Endothelial cell of umbilical vein (primary cell): Measurements from ENCODE around the gene SGPP1.

Source experiments
- CTCF ChIP-seq, 2 donors: IDR thresholded peaks; 1 replicate in 1 of 2; 2 replicates in 1 of 2; pipeline ENCODE4 v1.5.1; 2011; ENCODE audit warnings: low read length in 2 of 2, mild to moderate bottlenecking in 2 of 2, moderate library complexity in 2 of 2, control low read depth in 1 of 2, inconsistent platforms in 1 of 2, low read depth in 1 of 2; ENCODE audit not compliant: insufficient read depth in 1 of 2; ENCODE audit errors: extremely low read depth in 1 of 2
- EZH2 ChIP-seq: IDR thresholded peaks from 2 replicates; pipeline ENCODE4 v1.6.1; 2012; ENCODE audit warnings: borderline replicate concordance, low read depth, mild to moderate bottlenecking, moderate library complexity, low read length, inconsistent platforms; ENCODE audit not compliant: severe bottlenecking
- MAX ChIP-seq: IDR thresholded peaks from 2 replicates; pipeline ENCODE4 v1.6.1; 2011; ENCODE audit not compliant: insufficient read depth, insufficient read length
- MYC ChIP-seq: IDR thresholded peaks from one replicate; pipeline ENCODE4 v1.6.1; 2011; ENCODE audit warnings: mild to moderate bottlenecking, low read depth, low read length
- POLR2A ChIP-seq: IDR thresholded peaks from 2 replicates; pipeline ENCODE4 v1.6.1; 2012; ENCODE audit warnings: low read depth, mild to moderate bottlenecking, control low read depth, low read length
- POLR2AphosphoS5 ChIP-seq: IDR thresholded peaks from 2 replicates; pipeline ENCODE4 v1.6.1; 2012; ENCODE audit warnings: low read depth, mild to moderate bottlenecking, control low read depth, low read length, moderate library complexity; ENCODE audit not compliant: insufficient read depth

GRCh38 chr14:63710497-63710896, 17.4 kb downstream of the SGPP1 start:
- no peak for TF ChIP-seq CTCF (IDR thresholded peaks at IDR 0.05; ENCODE audit: extremely low read depth in 1 of 2, insufficient read depth in 1 of 2, low read depth in 1 of 2, low read length in 2 of 2)
- TF ChIP-seq POLR2A = no peak
- no peak for TF ChIP-seq MAX
- no peak for TF ChIP-seq EZH2
- no peak for TF ChIP-seq MYC
- TF ChIP-seq POLR2AphosphoS5 = no peak
